ENCODE data around the gene PRF1. TPM values are rescaled to one million over a fixed set of nuclear protein-coding genes. Genes with fewer than 3 reads are reported as not detected.

The PRF1 gene
- total RNA-seq, 2 experiments from 2014 or later: 32.4 to 32.6 TPM

DNA sequence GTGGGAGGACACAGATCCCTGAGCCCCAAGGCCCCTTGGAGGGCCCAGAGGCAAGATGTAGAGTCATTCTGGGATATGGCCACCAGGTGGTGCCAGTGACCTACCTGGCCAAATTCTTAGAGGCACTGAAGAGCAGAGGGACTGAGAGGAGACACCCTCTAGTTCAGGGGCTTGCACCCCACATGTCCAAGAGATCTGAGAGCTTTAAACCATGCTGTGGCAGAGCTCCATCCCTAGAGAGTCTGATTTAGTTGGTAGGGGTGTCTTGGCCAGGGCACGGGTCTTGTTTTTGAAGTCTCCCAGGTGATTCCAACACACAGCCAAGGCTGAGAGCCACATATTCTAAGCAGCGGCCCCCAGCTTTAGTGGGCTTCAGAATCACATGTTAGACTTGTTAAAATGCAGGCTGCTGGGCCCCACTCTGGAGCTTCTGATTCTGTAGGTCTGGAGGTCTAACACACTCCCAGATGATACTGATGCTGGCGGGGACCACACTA, 52.5 kb downstream of the PRF1 start:
- Mint-ChIP-seq H3K4me3 (no peak overlapping the region), H3K36me3 (no peaks in the 10 kb centered on the region), H3K9me3 (no peaks in the 10 kb centered on the region), H3K27ac (no peak overlapping the region), H3K27me3 (no peaks in the 10 kb centered on the region), H3K4me1 (ENCODE audit: low read depth) (no peaks in the 10 kb centered on the region)
- POLR2A ChIA-PET: no interaction called here
- intact Hi-C loops (cut with micrococcal nuclease): loop anchor here (1.0 kb wide), 2 partner anchors 209 to 330 kb away; no protein-coding TSS in a partner anchor
- peak; percentile 82 for DNase-seq
- CTCF ChIA-PET: interaction anchor here (0.6 to 6.2 kb wide), 17 partner anchors 9 to 737 kb away, joined by 3 to 85 read pairs (median 4); partner anchors contain the start of gene SGPL1

DNA sequence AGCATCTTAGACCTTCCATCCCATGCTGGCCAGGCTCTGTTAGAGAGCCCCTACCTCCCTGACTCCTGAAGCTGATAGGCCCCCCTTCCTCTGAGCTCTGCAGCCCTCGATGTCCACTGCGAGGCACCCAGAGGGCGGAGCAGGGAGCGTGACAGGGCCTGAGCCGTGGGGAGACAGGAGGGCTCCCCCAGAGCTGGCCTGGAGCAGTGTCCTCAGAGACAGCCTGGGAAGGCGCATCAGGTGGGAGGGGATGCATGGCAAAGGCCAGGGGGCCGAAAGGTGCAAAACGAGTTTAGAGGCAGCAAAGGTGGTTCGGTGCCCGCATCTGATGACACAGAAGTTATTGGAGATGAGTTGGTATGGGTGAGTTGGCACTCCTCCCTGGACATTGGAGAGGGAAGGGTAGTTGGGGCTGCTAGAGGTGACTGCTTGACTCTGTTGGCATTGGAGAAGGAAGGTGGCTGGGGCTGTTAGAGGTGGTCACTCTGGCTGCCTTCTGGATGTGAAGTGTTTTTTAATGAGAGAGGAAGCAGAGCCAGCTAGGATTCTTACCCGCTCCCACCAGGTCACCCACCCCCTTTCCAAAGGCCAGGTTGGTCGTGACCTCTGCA, 53.1 kb downstream of the PRF1 start:
- ChIA-PET POLR2A (no interaction called here), CTCF (interaction anchor here (0.6 to 6.2 kb wide), 16 partner anchors 9 to 738 kb away, joined by 3 to 85 read pairs (median 4); no protein-coding TSS in a partner anchor)
- no peaks in the 10 kb centered on the region for H3K27me3 Mint-ChIP-seq
- no peaks in the 10 kb centered on the region for H3K4me1 Mint-ChIP-seq (ENCODE audit: low read depth)
- no peaks in the 10 kb centered on the region for H3K36me3 Mint-ChIP-seq
- no peak for DNase-seq
- H3K27ac Mint-ChIP-seq: no peak overlapping the region
- no peak overlapping the region for H3K4me3 Mint-ChIP-seq
- intact Hi-C loops (cut with micrococcal nuclease): no loop called here
- no peaks in the 10 kb centered on the region for H3K9me3 Mint-ChIP-seq

Other genes with a start within 250 kb of the PRF1 start
- 10 to 100 TPM; 10.6 to 12.0 TPM for gene LRRC20, start 220.1 kb downstream of the PRF1 start, total RNA-seq
- 10 to 100 TPM; 27.1 to 27.5 TPM for gene EIF4EBP2, start 198.6 kb downstream of the PRF1 start, total RNA-seq
- gene NODAL, start 161.1 kb downstream of the PRF1 start, total RNA-seq: not detected
- under 1 TPM; 0.41 to 0.48 TPM for gene PALD1, start 124.0 kb downstream of the PRF1 start, total RNA-seq
- not detected for gene ADAMTS14, start 69.8 kb upstream of the PRF1 start, total RNA-seq
- not detected for gene TBATA, start 182.6 kb upstream of the PRF1 start, total RNA-seq
- gene SGPL1, start 213.2 kb upstream of the PRF1 start, total RNA-seq: 10 to 100 TPM; 65.6 to 67.0 TPM

All from activated CD4-positive, alpha-beta memory T cell treated with anti-CD3 and anti-CD28 coated beads for 36 hours (primary cell).